Progenitor cell of endocrine pancreas (in vitro differentiated cells): ENCODE measurements around the gene NFAM1. TPM values are rescaled to one million over a fixed set of nuclear protein-coding genes. Genes with fewer than 3 reads are reported as not detected.

ENCODE experiments used
- DNase-seq: peaks from one replicate; pipeline ENCODE4 v3.0.0; 2021; ENCODE audit warnings: low spot score; ENCODE audit not compliant: unreplicated experiment
- H3K27ac Mint-ChIP-seq: 2 replicates; pipeline ENCODE4 v1.8.0; 2021; ENCODE audit warnings: mild to moderate bottlenecking, moderate library complexity, mixed read lengths
- H3K27me3 Mint-ChIP-seq: 2 replicates; pipeline ENCODE4 v1.8.0; 2021; ENCODE audit warnings: mixed read lengths
- H3K36me3 Mint-ChIP-seq: 2 replicates; pipeline ENCODE4 v1.8.0; 2022; ENCODE audit warnings: mixed read lengths; ENCODE audit not compliant: insufficient read depth
- H3K4me1 Mint-ChIP-seq: 2 replicates; pipeline ENCODE4 v1.8.0; 2021; ENCODE audit warnings: low read depth, mixed read lengths
- H3K4me3 Mint-ChIP-seq: 2 replicates; pipeline ENCODE4 v1.8.0; 2021; ENCODE audit warnings: low read depth, mild to moderate bottlenecking, moderate library complexity, mixed read lengths
- H3K9me3 Mint-ChIP-seq: 2 replicates; pipeline ENCODE4 v1.8.0; 2021; ENCODE audit warnings: low read depth, mixed read lengths
- total RNA-seq: library from RNA; stranded (reverse); gene quantifications from 2 replicates; pipeline ENCODE4 v1.2.1, GENCODE V29; 2021
- TF ChIP-seq, protein P1 (sequence below): fragments of 200-600 bp; sonication (generic); IDR thresholded peaks from one replicate; pipeline ENCODE4 v1.5.0; 2021; ENCODE audit warnings: antibody characterized with exemption, mild to moderate bottlenecking; ENCODE audit not compliant: unreplicated experiment

NFAM1 gene
- total RNA-seq, 1 donor from 2014 or later, result 0.31 TPM

DNA sequence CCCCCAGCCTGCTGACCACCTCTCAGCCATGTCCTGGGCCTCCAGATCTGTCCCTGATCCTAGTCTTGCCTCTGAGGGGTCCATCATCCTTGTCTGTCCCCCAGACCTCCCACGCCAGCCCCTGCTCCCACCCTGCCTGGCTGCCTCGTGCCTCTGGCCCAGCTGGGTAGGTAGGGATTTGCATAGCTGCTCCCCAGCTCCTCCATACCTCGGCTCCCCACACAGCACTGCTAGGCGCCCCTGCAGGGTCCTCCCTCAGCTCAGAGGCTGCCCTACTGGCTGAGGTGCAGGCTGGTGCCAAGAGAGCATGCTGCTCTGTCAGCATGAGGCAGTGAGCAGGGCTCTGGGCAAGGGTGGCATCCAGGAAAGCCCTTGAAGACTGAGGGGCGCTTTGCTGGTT lies 47.7 kb downstream of the NFAM1 start:
- Mint-ChIP-seq H3K27ac (no peak overlapping the region), H3K4me1 (peaks cover 13% of the 10 kb centered on the region), H3K9me3 (no peaks in the 10 kb centered on the region), H3K27me3 (peaks cover 19% of the 10 kb centered on the region), H3K36me3 (no peaks in the 10 kb centered on the region), H3K4me3 (no peak overlapping the region)
- TF ChIP-seq, protein P1, sequence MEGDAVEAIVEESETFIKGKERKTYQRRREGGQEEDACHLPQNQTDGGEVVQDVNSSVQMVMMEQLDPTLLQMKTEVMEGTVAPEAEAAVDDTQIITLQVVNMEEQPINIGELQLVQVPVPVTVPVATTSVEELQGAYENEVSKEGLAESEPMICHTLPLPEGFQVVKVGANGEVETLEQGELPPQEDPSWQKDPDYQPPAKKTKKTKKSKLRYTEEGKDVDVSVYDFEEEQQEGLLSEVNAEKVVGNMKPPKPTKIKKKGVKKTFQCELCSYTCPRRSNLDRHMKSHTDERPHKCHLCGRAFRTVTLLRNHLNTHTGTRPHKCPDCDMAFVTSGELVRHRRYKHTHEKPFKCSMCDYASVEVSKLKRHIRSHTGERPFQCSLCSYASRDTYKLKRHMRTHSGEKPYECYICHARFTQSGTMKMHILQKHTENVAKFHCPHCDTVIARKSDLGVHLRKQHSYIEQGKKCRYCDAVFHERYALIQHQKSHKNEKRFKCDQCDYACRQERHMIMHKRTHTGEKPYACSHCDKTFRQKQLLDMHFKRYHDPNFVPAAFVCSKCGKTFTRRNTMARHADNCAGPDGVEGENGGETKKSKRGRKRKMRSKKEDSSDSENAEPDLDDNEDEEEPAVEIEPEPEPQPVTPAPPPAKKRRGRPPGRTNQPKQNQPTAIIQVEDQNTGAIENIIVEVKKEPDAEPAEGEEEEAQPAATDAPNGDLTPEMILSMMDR, result no peak
- DNase-seq, result no peak

DNA sequence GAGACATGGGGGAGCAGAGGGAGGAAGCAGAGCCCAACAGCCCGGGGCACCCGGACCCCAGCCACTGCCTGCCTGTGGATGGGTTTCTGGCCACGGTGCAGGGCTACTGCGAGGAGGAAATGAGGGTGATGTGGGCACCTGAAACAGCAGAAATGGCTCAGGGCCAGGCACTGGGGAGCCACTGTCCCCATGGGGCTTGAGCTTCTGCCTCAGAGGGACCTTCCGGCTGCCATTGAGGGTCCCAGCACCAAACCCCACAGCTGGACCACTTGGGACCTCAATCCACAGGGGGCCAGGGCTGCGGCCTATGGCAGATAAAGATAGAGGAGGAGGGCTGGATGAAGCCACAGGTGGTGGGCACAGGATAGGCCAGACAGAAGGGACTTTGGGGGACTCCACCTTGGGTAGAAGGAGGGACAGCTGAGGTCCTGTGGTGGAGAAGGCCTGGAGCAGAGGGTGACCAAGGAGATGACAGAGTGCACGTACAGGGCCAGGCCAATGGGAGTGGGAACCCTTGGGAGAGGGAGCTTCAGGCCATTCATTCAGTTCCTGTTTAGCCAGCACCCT lies 48.3 kb downstream of the NFAM1 start:
- H3K27me3 Mint-ChIP-seq, result peaks cover 20% of the 10 kb centered on the region
- no peak for DNase-seq
- H3K9me3 Mint-ChIP-seq, result no peaks in the 10 kb centered on the region

DNA sequence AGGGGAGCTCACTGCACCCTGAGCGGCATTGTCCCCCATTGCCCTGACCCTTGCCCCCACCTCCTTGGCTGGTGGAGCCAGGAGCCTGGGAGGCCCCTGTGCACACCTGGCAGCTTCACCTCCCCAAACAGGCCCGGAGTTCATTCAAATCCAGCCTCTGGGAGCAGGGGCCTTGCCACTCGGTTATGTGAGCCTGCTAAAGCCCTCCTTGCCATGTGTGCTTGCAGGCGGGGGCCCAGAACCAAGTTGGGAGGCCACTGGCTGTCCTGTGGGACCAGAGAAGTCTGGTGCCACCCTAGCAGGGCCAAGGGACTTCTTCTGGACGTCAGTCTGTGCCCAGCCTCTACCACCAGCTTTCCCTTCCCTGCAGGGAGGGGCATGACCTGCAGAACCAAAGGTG lies 48.9 kb downstream of the NFAM1 start:
- no peak for DNase-seq
- Mint-ChIP-seq H3K9me3 (no peaks in the 10 kb centered on the region), H3K27me3 (peaks cover 24% of the 10 kb centered on the region), H3K36me3 (no peaks in the 10 kb centered on the region), H3K27ac (no peak overlapping the region), H3K4me3 (no peak overlapping the region), H3K4me1 (peaks cover 13% of the 10 kb centered on the region)
- TF ChIP-seq, protein P1, result no peak

More for the DNA sequence above, 48.3 kb downstream of the NFAM1 start:
- Mint-ChIP-seq H3K4me3 (no peak overlapping the region), H3K4me1 (peaks cover 13% of the 10 kb centered on the region), H3K36me3 (no peaks in the 10 kb centered on the region), H3K27ac (no peak overlapping the region)
- TF ChIP-seq, protein P1, result no peak

DNA sequence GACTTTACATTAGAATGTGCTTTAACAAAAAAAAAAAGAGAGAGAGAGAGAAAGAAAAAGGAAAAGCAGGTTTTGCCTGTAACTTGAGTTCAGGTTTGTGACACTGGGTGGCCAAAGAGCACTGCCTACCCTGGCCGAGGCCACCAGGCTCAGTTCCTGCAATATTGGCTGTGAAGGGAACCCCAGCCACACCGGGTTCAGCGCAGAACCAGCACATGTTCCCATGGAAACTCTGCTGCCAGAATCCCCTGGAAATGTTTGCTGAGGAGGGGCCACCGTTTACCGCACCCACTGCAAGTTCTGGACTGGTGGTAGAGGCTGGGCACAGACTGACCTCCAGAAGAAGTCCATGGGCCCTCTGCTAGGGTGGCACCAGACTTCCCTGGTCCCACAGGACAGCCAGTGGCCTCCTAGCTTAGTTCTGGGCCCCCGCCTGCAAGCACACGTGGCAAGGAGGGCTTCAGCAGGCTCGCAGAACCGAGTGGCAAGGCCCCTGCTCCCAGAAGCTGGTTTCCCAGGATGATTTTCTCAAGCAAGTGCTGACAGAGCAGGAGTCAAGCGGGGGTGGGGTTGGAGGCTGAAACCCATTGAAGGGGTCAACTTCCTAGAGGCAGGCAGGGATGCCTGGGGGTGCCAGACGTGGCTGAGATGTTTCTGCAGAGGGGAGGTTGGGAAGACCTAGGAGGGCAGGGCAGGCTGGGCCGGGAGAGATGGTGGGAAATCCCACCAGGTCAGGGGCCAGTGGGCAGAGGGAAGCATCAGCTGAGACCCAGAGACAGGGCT lies 51.2 kb downstream of the NFAM1 start:
- DNase-seq, result no peak
- Mint-ChIP-seq H3K27me3 (peaks cover 24% of the 10 kb centered on the region), H3K9me3 (no peaks in the 10 kb centered on the region), H3K4me1 (peaks cover 17% of the 10 kb centered on the region), H3K36me3 (no peaks in the 10 kb centered on the region), H3K4me3 (no peak overlapping the region), H3K27ac (no peak overlapping the region)
- TF ChIP-seq, protein P1, result no peak

DNA sequence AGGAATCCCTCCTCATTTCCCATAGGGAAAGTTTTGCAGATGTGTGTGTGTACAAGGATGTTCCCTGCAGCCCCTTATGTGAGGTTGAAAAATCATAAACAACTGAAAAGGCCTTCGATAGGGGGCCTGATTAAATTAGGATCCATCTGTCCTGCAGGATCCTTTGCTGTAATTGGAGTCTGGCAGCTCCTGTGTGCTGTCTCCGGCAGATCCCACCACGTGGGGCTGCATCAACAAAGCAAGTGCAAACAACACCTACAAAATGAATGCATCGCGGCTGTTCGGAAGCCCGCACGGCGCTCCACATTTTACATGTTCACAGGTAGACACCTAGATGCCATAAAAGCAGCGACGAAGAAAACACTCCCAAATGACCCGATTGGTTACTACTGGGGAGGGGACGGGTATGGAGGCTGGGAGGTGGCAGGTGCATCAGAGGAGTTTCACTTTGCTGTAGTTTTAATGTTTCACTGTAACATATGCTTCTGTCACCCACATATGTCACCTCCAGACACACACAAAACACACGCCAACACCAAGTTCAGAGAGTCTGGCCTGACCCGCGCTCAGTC lies 52.2 kb downstream of the NFAM1 start:
- Mint-ChIP-seq H3K27ac (no peak overlapping the region), H3K9me3 (no peaks in the 10 kb centered on the region), H3K4me3 (no peak overlapping the region), H3K4me1 (peaks cover 18% of the 10 kb centered on the region), H3K27me3 (peaks cover 21% of the 10 kb centered on the region), H3K36me3 (no peaks in the 10 kb centered on the region)
- TF ChIP-seq, protein P1, result no peak
- DNase-seq, result no peak
